NCI-H2081 (cell line): ENCODE measurements around the gene FASTKD1.
"Not testable (repeated sequence)": the region's sequence is repeated elsewhere in the genome, so short reads cannot be mapped to it uniquely, and the experiment has no call there.

Source experiments
- DNase-seq, 2 experiments: peaks; one replicate each; lab custom pipeline; 2025; lab: John Stamatoyannopoulos, UW

The FASTKD1 gene

GRCh38 chr2:169573160-169573973 is at the start of gene FASTKD1:
Gene FASTKD1 (minus strand): TSS chr2:169573865. CDS start chr2:169572029, 1,836 bp downstream.
- DNase-seq, result peak; percentile 88 to 95

- DNase-seq, result no peak
Observed at GRCh38 chr2:169623235-169623634, 49.6 kb upstream of the FASTKD1 start.

GRCh38 chr2:169620509-169620908 is 46.8 kb upstream of the FASTKD1 start:
- no peak for DNase-seq

DNA sequence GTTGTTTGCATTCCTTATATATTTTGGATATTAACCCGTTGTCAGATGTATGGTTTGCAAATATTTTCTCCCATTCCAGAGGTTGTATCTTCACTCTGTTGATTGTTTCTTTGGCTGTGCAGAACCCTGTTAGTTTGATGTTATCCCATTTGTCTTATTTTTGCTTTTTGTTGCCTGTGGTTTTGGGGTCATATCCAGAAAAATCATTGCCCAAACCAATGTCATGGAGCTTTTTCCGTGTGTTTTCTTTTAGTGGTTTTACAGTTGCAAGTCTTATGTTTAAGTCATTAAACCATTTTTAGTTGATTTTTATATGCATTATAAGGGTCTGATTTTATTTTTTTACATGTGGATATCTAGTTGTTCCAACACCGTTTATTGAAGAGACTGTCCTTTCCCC is 46.3 kb upstream of the FASTKD1 start:
- DNase-seq, result no peak

DNA sequence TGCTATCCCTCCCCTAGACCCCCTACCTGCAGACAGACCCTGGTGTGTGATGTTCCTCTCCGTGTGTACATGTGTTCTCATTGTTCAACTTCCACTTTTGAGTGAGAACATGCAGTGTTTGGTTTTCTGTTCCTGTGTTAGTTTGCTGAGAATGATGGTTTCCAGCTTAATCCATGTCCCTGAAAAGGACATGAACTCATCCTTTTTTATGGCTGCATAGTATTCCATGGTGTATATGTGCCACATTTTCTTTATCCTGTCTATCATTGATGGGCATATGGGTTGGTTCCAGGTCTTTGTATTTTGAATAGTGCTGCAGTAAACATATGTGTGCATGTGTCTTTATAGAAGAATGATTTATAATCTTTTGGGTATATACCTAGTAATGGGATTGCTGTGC is 42.3 kb upstream of the FASTKD1 start:
- DNase-seq, result not testable (repeated sequence)

- no peak for DNase-seq
Observed at GRCh38 chr2:169613876-169614275, 40.2 kb upstream of the FASTKD1 start.

- no peak for DNase-seq
Observed at GRCh38 chr2:169609264-169609663, 35.6 kb upstream of the FASTKD1 start.

DNA sequence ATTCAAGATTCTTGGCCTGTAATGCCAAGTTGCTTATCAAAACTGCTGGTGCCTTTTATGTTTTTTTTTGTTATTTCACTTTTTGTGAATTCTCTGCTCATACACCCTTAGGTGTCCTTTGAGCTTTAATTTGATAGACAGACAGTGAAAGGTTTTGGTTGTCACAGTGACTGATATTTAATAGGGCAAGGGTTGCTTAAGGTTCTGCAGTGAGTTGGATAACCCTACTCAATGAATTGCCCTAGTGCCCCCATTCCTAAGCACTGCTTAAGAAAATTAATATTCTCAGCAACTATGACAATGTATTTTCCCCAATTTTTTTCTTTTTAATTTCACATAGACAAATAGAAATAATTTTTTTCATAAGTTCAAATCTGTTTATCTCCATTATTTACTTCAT is 25.9 kb upstream of the FASTKD1 start:
- no peak for DNase-seq

DNA sequence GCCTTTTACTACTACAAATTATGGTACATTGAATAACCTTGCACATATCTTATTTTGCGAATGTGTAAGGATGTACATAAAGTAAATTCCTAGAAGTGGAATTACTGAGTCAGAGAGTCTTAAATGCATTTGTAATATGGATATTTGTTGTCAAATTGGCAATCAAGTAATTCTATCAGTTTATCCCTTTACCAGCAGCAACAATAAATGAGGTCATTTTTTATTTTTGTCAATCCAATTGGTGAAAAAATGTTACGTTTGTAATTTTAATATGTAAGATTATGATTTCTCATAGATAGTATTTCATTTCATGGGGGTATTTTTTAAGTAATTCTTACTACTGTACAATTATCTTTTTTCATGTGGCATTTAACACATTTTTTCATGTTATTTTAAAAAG is 25.3 kb upstream of the FASTKD1 start:
- DNase-seq, result no peak

- DNase-seq, result not testable (repeated sequence)
Observed at GRCh38 chr2:169596546-169596945, 22.9 kb upstream of the FASTKD1 start.

- no peak for DNase-seq
Observed at GRCh38 chr2:169590804-169591203, 17.1 kb upstream of the FASTKD1 start.

DNA sequence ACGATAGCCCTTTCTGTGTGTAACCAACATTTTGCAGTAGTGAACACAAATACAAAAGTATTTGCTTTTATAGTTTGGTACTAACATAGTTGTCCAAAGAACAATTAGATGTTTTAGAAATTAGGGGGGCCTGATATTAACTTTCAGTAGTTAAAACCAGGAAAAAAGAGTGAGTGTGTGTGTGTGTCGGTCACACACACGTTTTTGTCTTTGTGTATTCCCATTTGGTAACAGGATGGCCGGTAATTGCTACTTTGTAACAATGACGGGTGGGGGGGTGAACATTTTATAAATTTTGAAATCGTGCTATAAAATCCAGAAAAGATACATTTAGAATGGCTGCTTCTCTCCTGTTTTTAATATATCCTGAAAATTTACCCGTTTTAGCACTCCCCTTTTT is 12.0 kb upstream of the FASTKD1 start:
- DNase-seq, result no peak

GRCh38 chr2:169584005-169584877 is 10.6 kb upstream of the FASTKD1 start, which contains the start of gene PPIG:
Gene PPIG (plus strand): TSS chr2:169584351. CDS start chr2:169604042, 19,691 bp downstream.
- DNase-seq, result peak; percentile 90 to 94

- no peak for DNase-seq
Observed at GRCh38 chr2:169583518-169583917, 9.9 kb upstream of the FASTKD1 start.

GRCh38 chr2:169582552-169583266 is 9.0 kb upstream of the FASTKD1 start:
- not testable (repeated sequence) for DNase-seq

GRCh38 chr2:169579044-169579443 is 5.4 kb upstream of the FASTKD1 start:
- DNase-seq, result no peak

DNA sequence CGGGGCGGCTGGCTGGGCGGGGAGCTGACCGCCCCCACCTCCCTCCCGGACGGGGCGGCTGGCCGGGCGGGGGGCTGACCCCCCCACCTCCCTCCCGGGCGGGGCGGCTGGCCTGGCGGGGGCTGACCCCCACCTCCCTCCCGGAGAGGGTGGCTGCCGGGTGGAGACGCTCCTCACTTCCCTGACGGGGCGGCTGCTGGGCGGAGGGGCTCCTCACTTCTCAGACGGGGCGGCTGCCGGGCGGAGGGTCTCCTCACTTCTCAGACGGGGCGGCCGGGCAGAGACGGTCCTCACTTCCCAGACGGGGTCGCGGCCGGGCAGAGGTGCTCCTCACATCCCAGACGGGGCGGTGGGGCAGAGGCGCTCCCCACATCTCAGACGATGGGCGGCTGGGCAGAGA is 1.6 kb upstream of the FASTKD1 start:
- DNase-seq, result not testable (repeated sequence)

GRCh38 chr2:169574539-169574938 is 874 bp upstream of the FASTKD1 start:
- not testable (repeated sequence) for DNase-seq

GRCh38 chr2:169573974-169574299 is 272 bp upstream of the FASTKD1 start:
- no peak for DNase-seq

- no peak for DNase-seq
Observed at GRCh38 chr2:169572821-169573159, 875 bp downstream of the FASTKD1 start.

- no peak for DNase-seq
Observed at GRCh38 chr2:169572189-169572588, 1.5 kb downstream of the FASTKD1 start.

- DNase-seq, result no peak
Observed at GRCh38 chr2:169571571-169571970, 2.1 kb downstream of the FASTKD1 start.
